VCaP (cell line): ENCODE measurements around the gene BTN3A1.

Experiments
- H3K27ac ChIP-seq: fragments of 450-650 bp; 2 replicates; pipeline ENCODE4 v1.5.1; 2017
- CTCF ChIP-seq: fragments of 450-650 bp; conservative IDR thresholded peaks from 2 replicates; pipeline ENCODE4 v1.5.1; 2017; ENCODE audit warnings: mild to moderate bottlenecking, moderate library complexity

BTN3A1 gene

GRCh38 chr6:26403893-26404292 lies 1.8 kb downstream of the BTN3A1 start:
- TF ChIP-seq CTCF = no peak

GRCh38 chr6:26404546-26404945 lies 2.5 kb downstream of the BTN3A1 start:
- no peak overlapping the region for H3K27ac ChIP-seq
- TF ChIP-seq CTCF = no peak

More at GRCh38 chr6:26403893-26404292, 1.8 kb downstream of the BTN3A1 start:
- H3K27ac ChIP-seq = no peak overlapping the region

GRCh38 chr6:26408828-26409730 lies 7.0 kb downstream of the BTN3A1 start:
- no peak for TF ChIP-seq CTCF
- no peak overlapping the region for H3K27ac ChIP-seq

GRCh38 chr6:26411751-26412150 lies 9.7 kb downstream of the BTN3A1 start:
- H3K27ac ChIP-seq = no peak overlapping the region
- TF ChIP-seq CTCF = no peak

- no peak overlapping the region for H3K27ac ChIP-seq
- TF ChIP-seq CTCF = no peak
These were observed 10.2 kb downstream of the BTN3A1 start for GRCh38 chr6:26412228-26412627.

GRCh38 chr6:26412954-26413353 lies 10.9 kb downstream of the BTN3A1 start:
- TF ChIP-seq CTCF = no peak
- H3K27ac ChIP-seq = no peak overlapping the region

- TF ChIP-seq CTCF = no peak
- H3K27ac ChIP-seq = no peak overlapping the region
These were observed 12.2 kb downstream of the BTN3A1 start for GRCh38 chr6:26414281-26414680.
